GM12892 (cell line): ENCODE measurements around the gene SCAMP1.

Source experiments
- POLR2A ChIP-seq: IDR thresholded peaks from 2 replicates; pipeline ENCODE4 v1.6.1; 2011; ENCODE audit warnings: low read depth, low read length, control low read depth
- POLR2AphosphoS5 ChIP-seq: IDR thresholded peaks from 2 replicates; pipeline ENCODE4 v1.6.1; 2011; ENCODE audit warnings: low read depth, low read length, control low read depth
- TAF1 ChIP-seq: IDR thresholded peaks from 2 replicates; pipeline ENCODE4 v1.6.1; 2011; ENCODE audit warnings: low read depth, mild to moderate bottlenecking, control low read depth, low read length, borderline replicate concordance

DNA sequence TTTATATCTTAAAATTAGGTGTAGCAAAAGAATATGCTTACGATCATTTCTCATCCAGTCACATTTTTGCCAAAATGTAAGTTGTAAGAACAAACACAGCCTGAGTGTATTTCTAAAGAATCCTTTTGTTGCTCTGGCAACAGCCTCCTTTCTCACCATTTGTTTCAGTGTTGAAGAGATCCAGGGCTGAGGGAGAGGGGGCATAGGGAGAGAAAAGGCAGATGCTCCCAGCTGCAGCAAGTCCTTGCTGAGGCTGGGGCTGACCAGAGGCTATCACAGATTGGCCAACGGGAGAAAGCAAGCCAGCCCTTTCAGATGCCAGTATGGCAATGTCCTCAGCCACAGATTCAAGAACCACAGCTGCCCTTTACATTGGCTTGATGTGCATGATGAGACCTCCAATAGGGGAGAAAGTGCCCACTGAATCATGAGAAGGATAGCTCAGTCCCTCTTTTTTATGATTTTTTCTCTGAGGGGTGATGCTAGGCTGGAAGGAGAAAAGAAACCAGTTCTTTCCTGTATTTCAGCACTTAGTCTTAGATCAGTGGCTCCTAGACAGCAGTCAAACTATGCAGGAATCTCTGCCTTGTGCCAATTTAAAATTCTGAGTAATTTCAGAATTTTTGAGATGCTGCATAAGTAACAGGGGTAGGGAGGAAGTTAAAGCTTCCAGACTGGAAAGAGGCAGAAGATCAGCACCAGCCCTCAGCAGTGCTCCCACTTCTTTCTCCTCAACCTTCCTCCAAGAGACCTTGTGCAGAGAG is 146.0 kb downstream of the SCAMP1 start:
- TF ChIP-seq TAF1 (no peak), POLR2AphosphoS5 (no peak), POLR2A (no peak)
